Measurements from ENCODE around the gene TSR1. TPM values are rescaled to one million over a fixed set of nuclear protein-coding genes. Genes with fewer than 3 reads are reported as not detected.

The TSR1 gene
- total and polyA plus RNA-seq, 2 donors (not counting 1 experiment from before 2014, with no cell fraction given) = 10.2 to 31.5 TPM

DNA sequence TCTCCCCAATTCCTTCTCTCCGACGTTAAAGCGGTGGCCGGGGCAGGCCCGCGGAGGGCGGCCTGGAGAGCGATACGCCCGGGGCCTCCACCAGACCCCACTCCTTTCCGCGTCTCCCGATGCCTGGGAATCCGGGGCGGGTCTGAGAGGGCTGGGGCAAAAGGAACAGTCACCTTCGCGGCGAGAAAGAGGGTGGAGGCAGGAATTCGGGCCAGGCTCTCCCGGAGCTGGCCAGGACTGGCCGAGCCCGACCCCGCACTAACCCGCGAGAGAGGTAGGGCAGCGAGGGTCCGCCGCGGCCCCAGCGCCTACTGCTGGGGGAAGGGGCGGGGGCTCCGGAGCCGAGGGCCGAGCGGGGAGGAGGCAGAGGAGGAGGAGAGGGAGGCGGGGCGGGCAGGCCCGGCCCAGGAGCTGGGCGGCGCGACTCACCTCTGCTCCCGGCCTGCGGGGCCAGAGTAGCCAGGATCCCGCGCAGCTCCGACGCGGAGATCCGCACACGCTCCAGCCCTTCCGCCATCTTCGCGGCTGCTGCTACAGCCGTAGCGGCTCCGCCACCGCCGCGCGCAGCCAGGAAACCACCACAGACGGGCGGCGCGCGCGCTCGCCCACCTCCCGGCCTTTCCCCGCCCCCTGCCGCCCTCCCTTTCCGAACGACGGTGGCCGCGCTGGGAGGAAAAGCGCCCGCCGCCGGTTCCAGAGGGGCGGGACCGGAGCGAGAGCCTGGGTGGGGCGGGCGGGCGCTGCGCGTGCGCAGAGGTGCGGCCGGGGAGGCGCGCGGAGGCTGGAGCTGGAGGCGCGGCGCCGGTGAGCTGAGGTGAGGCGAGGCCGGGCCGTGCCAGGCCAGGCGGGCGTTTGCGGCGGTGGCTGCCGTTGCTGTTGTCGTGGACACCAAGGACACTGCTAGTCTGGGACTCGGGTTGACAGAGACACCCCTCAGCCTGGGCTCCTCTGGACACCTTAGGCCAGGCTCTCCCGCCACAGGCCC, 32.8 kb downstream of the TSR1 start, which contains the start of the genes SMG6 and SRR:
Gene SMG6 (minus strand): TSS at position 582 of the 985 bp plus-strand sequence. CDS start 65 bp downstream, at position 517.
Gene SRR (plus strand): TSS at position 747 of the 985 bp plus-strand sequence. CDS start 11,611 bp downstream, outside the sequence.
- Histone ChIP-seq H3K36me3 (replicated peaks in 1 of 2; ENCODE audit: control extremely low read depth in 1 of 2, control insufficient read depth in 1 of 2, extremely low read depth in 1 of 2, insufficient read depth in 2 of 2, low read length in 1 of 2) (peaks cover 0 to 17% of the 10 kb centered on the region in 2 experiments), H3K79me2 (ENCODE audit: control insufficient read depth, insufficient read depth, low read length) (peaks cover 54% of the 10 kb centered on the region), H3K4me1 (ENCODE audit: control insufficient read depth in 2 of 2, insufficient read depth in 2 of 2, low read length in 2 of 2) (peaks cover 6 to 19% of the 10 kb centered on the region in 2 donors), H3K9me3 (ENCODE audit: control extremely low read depth in 1 of 3, control insufficient read depth in 2 of 3, insufficient read depth in 1 of 3, low read length in 2 of 3) (no peaks in the 10 kb centered on the region), H2AFZ (ENCODE audit: insufficient read depth, low read depth, low read length, poor library complexity, severe bottlenecking) (peak within 1 kb of the TSS; percentile 85), H3K27me3 (replicated peaks in 1 of 4; ENCODE audit: control extremely low read depth in 1 of 4, control insufficient read depth in 3 of 4, insufficient read depth in 4 of 4, low read length in 3 of 4) (no peaks in the 10 kb centered on the region), H3K4me3 (ENCODE audit: control extremely low read depth in 1 of 5, extremely low read depth in 1 of 5, insufficient read depth in 1 of 5, low read depth in 2 of 5, low read length in 4 of 5) (peak within 1 kb of the TSS; percentile 78 to 98 (median 95)), H3K4me2 (replicated peaks; ENCODE audit: low read depth, low read length, poor library complexity, severe bottlenecking) (peak within 1 kb of the TSS; percentile 92), H4K20me1 (ENCODE audit: control insufficient read depth, insufficient read depth, low read length, poor library complexity, severe bottlenecking) (no peaks in the 10 kb centered on the region), H3K9ac (ENCODE audit: low read length) (peak within 1 kb of the TSS; percentile 89), H3K27ac (ENCODE audit: low read length in 2 of 2) (peak within 1 kb of the TSS; percentile 49 to 85)
- Mint-ChIP-seq H3K27me3 (no peaks in the 10 kb centered on the region), H3K4me1 (peaks cover 11% of the 10 kb centered on the region), H3K27ac (peak within 1 kb of the TSS; percentile 85), H3K9me3 (ENCODE audit: insufficient read depth) (no peaks in the 10 kb centered on the region), H3K4me3 (peak within 1 kb of the TSS; percentile 91)
- under 1% methylated on average over 107 of the region's 108 CpGs for WGBS (ENCODE audit: insufficient coverage)
- intact Hi-C loops (cut with micrococcal nuclease) = loop anchor here (1.0 to 5.0 kb wide), 3 partner anchors 33 to 209 kb away; partner anchors contain the start of genes METTL16 and TSR1
- POLR2A ChIA-PET = interaction anchor here (0.6 kb wide), 1 partner anchor 465 kb away, joined by 5 read pairs; no protein-coding TSS in a partner anchor
- ATAC-seq (ENCODE audit: low read depth) (peak; percentile 89), DNase-seq (peak; percentile 96)
- TF ChIP-seq EZH2 (IDR thresholded peaks at IDR 0.05; ENCODE audit: borderline replicate concordance, insufficient read depth, low read depth, low read length, poor library complexity, severe bottlenecking) = no peak
- TF ChIP-seq, protein P1, sequence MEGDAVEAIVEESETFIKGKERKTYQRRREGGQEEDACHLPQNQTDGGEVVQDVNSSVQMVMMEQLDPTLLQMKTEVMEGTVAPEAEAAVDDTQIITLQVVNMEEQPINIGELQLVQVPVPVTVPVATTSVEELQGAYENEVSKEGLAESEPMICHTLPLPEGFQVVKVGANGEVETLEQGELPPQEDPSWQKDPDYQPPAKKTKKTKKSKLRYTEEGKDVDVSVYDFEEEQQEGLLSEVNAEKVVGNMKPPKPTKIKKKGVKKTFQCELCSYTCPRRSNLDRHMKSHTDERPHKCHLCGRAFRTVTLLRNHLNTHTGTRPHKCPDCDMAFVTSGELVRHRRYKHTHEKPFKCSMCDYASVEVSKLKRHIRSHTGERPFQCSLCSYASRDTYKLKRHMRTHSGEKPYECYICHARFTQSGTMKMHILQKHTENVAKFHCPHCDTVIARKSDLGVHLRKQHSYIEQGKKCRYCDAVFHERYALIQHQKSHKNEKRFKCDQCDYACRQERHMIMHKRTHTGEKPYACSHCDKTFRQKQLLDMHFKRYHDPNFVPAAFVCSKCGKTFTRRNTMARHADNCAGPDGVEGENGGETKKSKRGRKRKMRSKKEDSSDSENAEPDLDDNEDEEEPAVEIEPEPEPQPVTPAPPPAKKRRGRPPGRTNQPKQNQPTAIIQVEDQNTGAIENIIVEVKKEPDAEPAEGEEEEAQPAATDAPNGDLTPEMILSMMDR (IDR thresholded peaks at IDR 0.05) = no peak
- CTCF ChIA-PET = interaction anchor here (1.1 to 2.8 kb wide), 6 partner anchors 11 to 250 kb away, joined by 3 to 8 read pairs (median 6); partner anchors contain the start of gene HIC1

Data from B cell (primary cell).